ENCODE measurements around the gene TMEM125.

TMEM125 gene

GRCh38 chr1:43275826-43276620 is 6.2 kb downstream of the TMEM125 start:
- no peak for DNase-seq

DNA sequence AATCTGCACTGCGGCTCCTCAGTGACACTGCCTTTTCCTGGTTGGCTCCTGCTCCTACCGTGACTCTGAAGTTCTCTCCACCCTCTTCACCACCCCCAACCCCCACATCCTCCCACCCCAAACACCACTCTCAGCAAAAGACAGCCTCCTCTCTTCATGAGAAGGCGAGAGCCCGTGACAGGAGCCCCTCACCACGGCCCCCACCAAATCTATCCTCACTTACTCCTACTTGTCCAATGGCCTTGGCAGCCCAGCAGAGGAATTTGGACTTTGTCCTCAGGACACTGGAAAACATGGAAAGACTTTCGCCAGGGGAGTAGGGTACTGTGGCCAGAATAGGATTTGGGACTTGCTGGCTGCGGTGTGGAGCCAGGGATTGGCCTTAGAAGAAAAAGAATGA is 6.9 kb downstream of the TMEM125 start:
- DNase-seq, result no peak

DNA sequence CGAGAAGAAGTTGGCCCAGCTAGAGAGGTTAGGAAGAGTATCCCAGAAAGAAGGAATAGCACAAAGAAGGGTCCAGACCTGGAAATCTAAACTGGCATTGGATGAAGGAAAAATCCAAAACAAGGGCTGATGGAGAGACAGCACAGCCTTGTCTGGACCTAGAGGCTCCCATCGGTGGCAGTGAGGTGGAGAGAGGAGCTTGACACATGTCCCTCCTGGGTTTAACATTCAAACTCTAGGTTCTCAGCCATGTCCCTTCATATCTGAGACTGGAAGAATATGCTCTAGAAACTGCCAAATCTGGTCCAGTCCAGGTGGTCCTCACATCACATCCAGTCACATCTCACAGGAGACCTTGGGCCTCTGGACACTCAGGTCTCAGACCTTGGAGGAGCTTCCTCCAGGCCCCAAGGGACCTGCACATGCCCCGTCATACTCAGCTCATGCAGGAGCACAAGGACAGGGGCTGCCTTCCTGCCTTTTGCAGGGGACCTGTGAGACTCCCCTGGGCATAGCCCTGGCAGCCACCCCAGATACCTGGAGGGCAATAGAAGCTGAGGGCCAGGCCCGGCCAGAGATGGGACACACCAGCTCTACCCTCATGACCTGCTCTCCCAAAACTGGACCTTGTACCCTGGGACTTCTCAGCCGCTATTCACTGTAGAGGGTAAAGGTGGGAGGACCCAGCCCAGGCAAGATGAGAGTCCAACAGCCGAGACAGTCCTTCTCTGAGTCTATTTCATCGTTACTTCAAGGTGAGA is 7.5 kb downstream of the TMEM125 start:
- DNase-seq, result no peak

GRCh38 chr1:43279161-43279560 is 9.4 kb downstream of the TMEM125 start:
- no peak for DNase-seq

GRCh38 chr1:43279666-43280065 is 9.9 kb downstream of the TMEM125 start:
- no peak for DNase-seq

DNA sequence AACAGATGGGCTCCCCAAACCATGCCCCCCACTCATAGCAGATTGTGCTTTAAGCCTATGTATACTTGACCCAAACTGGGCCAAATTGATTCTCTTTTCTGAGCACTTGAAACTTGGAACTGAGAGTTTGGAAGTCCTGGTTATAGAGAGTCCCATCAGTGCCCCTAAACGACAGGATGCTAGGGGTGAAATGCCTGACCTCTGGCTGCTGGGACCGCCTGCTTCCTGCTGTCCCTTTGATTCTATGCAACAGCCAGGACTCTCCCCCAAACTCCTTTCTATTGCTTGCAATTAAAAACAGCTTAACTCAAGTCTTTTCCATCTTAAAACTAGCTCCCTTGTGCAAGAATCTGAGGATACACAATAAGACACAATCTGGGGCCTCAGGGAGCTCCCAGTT is 10.9 kb downstream of the TMEM125 start:
- no peak for DNase-seq

DNA sequence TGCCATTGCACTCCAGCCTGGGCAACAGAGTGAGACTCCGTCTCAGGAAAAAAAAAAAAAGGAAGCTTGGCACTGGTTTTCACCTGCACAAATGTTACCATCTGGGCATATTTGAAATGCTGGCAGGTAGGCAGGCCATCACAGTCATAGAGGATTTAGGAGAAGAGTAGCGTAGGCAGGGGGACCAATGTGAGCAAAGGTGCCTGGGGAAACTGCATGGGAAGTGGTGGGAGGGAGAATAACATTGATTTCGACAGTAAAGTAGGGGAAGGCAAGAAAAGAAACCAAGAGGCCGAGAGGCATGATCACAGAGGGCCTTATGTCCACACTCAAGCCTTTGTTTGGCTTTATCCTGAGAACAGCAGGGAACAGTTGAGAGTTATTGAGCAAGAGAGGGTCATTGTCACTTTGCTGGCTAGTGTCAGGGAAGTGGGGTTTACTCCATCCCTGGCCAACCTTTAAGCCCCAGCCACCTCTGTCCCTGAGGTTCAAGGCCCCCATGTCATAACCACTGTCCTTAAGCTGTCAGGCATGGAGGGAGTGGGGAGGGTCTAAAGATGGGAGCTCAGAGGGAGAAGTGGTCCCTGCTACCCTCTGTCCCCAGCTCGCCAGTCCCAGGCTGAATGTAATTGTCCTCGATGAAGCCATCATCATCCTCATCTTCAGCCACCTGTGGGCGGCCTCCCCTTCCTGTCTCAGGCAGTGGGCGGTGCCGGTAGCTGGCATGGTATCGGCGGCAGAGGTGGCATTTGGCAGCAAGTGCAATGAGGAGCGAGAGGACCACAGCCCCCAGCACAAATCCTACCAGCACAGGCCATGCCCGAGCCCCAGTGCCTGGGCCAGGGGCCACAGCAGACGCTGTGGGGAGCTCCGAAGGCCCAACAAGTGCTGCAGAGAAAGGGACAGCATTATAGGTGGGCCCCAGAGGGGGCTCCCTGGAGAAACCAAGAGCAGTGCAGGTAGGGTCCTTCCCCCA is 12.7 kb downstream of the TMEM125 start:
- DNase-seq, result no peak

DNA sequence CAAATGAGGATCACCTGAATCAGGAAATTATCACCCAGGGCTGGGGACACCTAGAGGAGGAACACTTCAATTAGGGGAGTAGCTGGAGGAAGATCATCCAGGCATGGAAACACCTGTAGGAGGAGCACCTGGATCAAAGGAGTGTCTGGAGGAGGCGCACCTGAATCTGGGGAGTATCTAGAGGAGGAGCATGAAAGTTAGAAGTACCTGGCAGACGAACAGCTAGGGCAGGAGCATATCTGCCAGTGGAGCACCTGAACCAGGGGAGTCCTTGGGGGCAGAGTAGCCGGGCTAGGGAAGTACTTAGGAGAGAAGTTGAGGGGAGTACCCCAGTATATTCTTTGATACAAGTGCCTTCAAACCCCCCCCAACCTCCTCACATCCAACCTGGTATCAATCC is 14.3 kb downstream of the TMEM125 start:
- DNase-seq, result no peak

- no peak for DNase-seq
These were observed 14.8 kb downstream of the TMEM125 start for GRCh38 chr1:43284546-43285110.

- no peak for DNase-seq
These were observed 15.6 kb downstream of the TMEM125 start, which contains the start of gene C1orf210 for GRCh38 chr1:43285269-43285990. C1orf210 (minus strand) TSS chr1:43285581; CDS start chr1:43283270, 2,311 bp downstream.

DNA sequence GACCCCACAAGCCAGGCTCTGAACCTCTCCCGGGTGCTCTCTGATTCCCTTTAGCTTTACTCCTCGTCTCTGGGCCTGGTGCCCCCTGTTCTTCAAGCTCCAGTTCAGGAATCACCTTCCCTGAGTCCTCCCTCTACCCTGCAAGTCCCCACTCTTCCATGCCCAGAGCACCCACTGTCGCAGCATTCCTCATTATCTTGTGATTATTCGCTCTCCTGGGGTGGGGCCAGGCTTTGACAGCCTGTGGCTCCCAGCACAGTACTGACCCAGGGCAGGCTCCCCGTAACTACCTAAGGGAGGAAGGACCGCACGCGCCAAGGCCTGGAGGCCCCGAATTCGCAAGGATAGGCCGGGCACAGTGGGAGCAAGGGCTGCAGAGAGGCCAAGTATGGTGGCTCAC is 16.3 kb downstream of the TMEM125 start:
- DNase-seq, result no peak

GRCh38 chr1:43286533-43286932 is 16.8 kb downstream of the TMEM125 start:
- DNase-seq, result no peak

DNA sequence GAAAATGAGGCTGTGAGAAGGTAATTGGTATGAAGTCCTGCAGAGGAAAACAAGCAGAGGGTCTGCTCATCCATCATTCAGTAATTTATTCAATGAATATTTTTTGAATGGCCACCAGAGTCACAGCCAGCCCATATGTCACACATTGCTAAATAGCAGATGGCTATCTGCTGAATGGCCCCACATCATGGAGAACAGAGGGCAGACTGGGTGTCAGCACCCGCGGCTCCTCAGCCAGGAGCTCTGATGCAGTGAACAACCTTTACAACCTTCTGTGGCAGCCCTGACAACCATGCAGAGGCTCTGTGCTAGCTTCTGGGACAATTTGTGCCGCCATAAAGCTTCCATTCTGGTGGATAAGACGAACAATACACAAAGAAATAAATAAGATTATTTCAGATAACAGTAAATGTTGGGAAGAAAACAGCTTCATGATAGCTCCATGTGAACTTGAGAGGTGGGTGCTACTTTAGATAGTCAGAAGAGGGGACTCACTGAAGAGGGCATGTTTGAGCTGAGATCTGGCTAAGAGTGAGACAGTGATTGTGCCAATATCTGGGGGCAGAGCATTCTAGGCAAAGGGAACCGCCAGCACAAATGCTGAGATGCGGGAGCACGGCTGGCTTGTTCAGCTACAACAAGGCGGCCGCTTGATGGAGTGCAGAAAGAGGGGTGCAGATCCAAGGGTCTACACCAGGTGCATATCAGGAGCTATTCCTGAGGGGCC is 18.4 kb downstream of the TMEM125 start:
- no peak for DNase-seq

DNA sequence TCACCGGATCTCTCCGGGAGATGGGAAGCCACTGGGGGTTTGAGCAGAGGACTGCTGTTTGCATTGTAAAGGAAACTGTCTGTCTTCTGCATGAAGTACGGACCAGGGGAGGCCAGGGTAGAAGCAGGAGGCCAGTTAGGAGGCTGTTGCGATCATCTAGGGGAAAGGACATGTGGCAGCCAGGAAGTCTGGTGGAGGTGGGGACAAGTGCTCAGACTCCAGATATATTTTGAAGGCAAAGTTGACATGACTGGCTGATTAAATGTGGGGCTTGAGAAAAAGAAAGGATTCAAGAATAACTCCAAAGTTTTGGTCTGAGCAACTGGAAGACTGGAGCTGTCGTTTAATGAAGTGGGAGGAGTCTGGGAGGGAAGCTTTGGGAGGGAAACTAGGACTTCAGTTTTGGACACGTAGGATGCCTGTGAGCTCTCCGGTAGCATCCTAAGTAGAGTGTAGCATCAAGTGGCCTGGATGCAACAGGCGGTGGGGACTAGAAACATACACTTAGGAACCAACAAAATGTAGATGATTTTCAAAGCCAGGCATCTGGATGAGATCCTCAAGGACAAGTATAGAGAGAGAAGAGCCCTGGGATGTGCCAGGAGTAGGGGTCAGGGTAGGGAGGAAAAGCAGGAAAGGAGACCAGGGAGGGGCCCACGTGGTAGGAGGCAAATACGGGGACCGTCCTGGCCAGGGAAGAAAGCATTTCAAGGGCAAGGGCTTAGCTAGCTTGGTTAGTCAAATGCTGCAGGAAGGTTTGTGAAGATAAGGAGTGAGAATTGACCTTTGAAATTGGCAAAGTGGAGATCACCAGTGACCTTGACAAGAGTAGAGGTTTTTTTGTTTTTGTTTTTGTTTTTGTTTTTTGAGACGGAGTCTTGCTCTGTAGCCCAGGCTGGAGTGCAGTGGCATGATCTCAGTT is 19.3 kb downstream of the TMEM125 start:
- no peak for DNase-seq

GRCh38 chr1:43292216-43292615 is 22.4 kb downstream of the TMEM125 start:
- DNase-seq, result no peak

DNA sequence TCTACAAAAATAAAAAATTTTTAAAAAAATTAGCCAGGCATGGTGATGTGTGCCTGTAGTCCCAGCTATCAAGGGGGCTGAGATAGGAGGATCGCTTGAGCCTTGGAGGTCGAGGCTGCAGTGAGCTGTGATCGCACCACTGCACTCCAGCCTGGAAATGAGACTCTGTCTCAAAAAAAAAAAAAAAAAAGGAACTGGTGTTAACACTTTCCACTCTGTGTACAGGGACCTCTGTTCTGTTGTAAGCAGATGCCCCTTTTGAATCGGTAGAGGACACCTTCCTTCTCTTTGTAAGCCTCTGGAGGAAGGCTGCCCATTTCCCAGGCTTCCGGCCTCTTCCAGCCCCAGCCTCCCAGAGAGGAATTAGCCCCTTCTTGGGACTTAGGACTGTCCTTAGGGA is 22.9 kb downstream of the TMEM125 start:
- DNase-seq, result no peak

GRCh38 chr1:43293176-43293575 is 23.4 kb downstream of the TMEM125 start:
- DNase-seq, result no peak

- no peak for DNase-seq
These were observed 24.3 kb downstream of the TMEM125 start for GRCh38 chr1:43293896-43294760.

- DNase-seq, result no peak
These were observed 25.0 kb downstream of the TMEM125 start for GRCh38 chr1:43294761-43295160.

All from CD4-positive, alpha-beta T cell treated with Interleukin-21 for 1 hour (primary cell).